Suprapubic skin (tissue), 3 donors: ENCODE measurements around the gene NBPF26.
"Not testable (repeated sequence)": the region's sequence is repeated elsewhere in the genome, so short reads cannot be mapped to it uniquely, and the experiment has no call there.

Experiments
- EP300 ChIP-seq: sonication (generic); formaldehyde crosslinking; IDR thresholded peaks from one replicate; pipeline ENCODE4 v1.6.1; 2017; ENCODE audit warnings: antibody characterized with exemption
- TF ChIP-seq, protein P1 (sequence below), 2 donors: fragments of 200-600 bp in 1 of 2; fragments of 450-650 bp in 1 of 2; sonication (generic) in 1 of 2; IDR thresholded peaks; one replicate each; pipeline ENCODE4 v1.5.1; 2016 to 2019; ENCODE audit warnings: antibody characterized with exemption in 2 of 2, mild to moderate bottlenecking in 1 of 2, moderate library complexity in 1 of 2

DNA sequence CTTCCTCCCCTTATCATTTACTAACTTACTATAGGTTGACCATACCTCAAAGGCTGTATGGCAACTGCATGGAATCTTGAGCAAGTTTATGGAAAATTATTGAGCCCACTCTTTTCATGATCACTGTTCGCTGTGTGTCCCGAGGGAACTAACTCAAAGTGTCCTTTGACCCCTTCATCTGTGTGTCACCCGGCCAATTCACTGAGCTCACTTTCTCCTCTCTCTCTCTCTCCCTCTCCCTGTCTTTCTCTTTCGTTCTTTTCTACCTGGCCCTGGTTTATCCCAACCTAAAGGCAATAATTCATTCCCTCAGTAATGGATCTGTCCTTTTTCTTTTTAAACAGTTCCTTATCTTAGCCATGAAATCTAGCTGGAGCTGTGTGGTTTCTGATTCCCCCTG lies 102.9 kb downstream of the NBPF26 start:
- TF ChIP-seq, protein P1, sequence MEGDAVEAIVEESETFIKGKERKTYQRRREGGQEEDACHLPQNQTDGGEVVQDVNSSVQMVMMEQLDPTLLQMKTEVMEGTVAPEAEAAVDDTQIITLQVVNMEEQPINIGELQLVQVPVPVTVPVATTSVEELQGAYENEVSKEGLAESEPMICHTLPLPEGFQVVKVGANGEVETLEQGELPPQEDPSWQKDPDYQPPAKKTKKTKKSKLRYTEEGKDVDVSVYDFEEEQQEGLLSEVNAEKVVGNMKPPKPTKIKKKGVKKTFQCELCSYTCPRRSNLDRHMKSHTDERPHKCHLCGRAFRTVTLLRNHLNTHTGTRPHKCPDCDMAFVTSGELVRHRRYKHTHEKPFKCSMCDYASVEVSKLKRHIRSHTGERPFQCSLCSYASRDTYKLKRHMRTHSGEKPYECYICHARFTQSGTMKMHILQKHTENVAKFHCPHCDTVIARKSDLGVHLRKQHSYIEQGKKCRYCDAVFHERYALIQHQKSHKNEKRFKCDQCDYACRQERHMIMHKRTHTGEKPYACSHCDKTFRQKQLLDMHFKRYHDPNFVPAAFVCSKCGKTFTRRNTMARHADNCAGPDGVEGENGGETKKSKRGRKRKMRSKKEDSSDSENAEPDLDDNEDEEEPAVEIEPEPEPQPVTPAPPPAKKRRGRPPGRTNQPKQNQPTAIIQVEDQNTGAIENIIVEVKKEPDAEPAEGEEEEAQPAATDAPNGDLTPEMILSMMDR (IDR thresholded peaks at IDR 0.05): not testable (repeated sequence)
- not testable (repeated sequence) for TF ChIP-seq EP300
